ENCODE results near the gene HTR5A.
"Not testable (repeated sequence)": the region's sequence is repeated elsewhere in the genome, so short reads cannot be mapped to it uniquely, and the experiment has no call there.

The HTR5A gene

GRCh38 chr7:155069992-155070751, at the start of gene HTR5A:
Gene HTR5A, plus strand, starts transcription at chr7:155070324. Its CDS starts 576 bp downstream, at chr7:155070900.
- DNase-seq (ENCODE audit: low spot score), result peak; percentile 92

- DNase-seq (ENCODE audit: low spot score), result no peak
Measured at GRCh38 chr7:155020996-155021395, 49.1 kb upstream of the HTR5A start.

GRCh38 chr7:155021699-155022145, 48.4 kb upstream of the HTR5A start:
- DNase-seq (ENCODE audit: low spot score), result no peak

GRCh38 chr7:155027879-155028278, 42.2 kb upstream of the HTR5A start:
- no peak for DNase-seq (ENCODE audit: low spot score)

- no peak for DNase-seq (ENCODE audit: low spot score)
Measured at GRCh38 chr7:155032978-155033377, 37.1 kb upstream of the HTR5A start.

GRCh38 chr7:155034495-155034894, 35.6 kb upstream of the HTR5A start:
- not testable (repeated sequence) for DNase-seq (ENCODE audit: low spot score)

- DNase-seq (ENCODE audit: low spot score), result no peak
Measured at GRCh38 chr7:155038335-155038734, 31.8 kb upstream of the HTR5A start.

- no peak for DNase-seq (ENCODE audit: low spot score)
Measured at GRCh38 chr7:155043756-155044155, 26.4 kb upstream of the HTR5A start.

GRCh38 chr7:155048006-155048405, 22.1 kb upstream of the HTR5A start:
- DNase-seq (ENCODE audit: low spot score), result no peak

GRCh38 chr7:155051355-155051754, 18.8 kb upstream of the HTR5A start:
- no peak for DNase-seq (ENCODE audit: low spot score)

GRCh38 chr7:155053002-155053401, 17.1 kb upstream of the HTR5A start:
- no peak for DNase-seq (ENCODE audit: low spot score)

GRCh38 chr7:155054761-155055160, 15.4 kb upstream of the HTR5A start:
- no peak for DNase-seq (ENCODE audit: low spot score)

GRCh38 chr7:155057076-155057475, 13.0 kb upstream of the HTR5A start:
- DNase-seq (ENCODE audit: low spot score), result no peak

GRCh38 chr7:155058896-155059295, 11.2 kb upstream of the HTR5A start:
- DNase-seq (ENCODE audit: low spot score), result no peak

- DNase-seq (ENCODE audit: low spot score), result no peak
Measured at GRCh38 chr7:155059703-155060102, 10.4 kb upstream of the HTR5A start.

GRCh38 chr7:155062411-155062810, 7.7 kb upstream of the HTR5A start:
- DNase-seq (ENCODE audit: low spot score), result no peak

GRCh38 chr7:155064186-155064585, 5.9 kb upstream of the HTR5A start:
- no peak for DNase-seq (ENCODE audit: low spot score)

GRCh38 chr7:155066417-155066950, 3.6 kb upstream of the HTR5A start:
- DNase-seq (ENCODE audit: low spot score), result no peak

GRCh38 chr7:155071121-155071651, 1.1 kb downstream of the HTR5A start:
- DNase-seq (ENCODE audit: low spot score), result no peak

- DNase-seq (ENCODE audit: low spot score), result no peak
Measured at GRCh38 chr7:155071916-155072571, 1.9 kb downstream of the HTR5A start.

- DNase-seq (ENCODE audit: low spot score), result no peak
Measured at GRCh38 chr7:155073922-155074321, 3.8 kb downstream of the HTR5A start.

- DNase-seq (ENCODE audit: low spot score), result no peak
Measured at GRCh38 chr7:155084021-155084420, 13.9 kb downstream of the HTR5A start.

- DNase-seq (ENCODE audit: low spot score), result no peak
Measured at GRCh38 chr7:155084969-155085368, 14.8 kb downstream of the HTR5A start.

Data from left forelimb (tissue), 1 donor.